ENCODE data around the gene POLA1.

DNA sequence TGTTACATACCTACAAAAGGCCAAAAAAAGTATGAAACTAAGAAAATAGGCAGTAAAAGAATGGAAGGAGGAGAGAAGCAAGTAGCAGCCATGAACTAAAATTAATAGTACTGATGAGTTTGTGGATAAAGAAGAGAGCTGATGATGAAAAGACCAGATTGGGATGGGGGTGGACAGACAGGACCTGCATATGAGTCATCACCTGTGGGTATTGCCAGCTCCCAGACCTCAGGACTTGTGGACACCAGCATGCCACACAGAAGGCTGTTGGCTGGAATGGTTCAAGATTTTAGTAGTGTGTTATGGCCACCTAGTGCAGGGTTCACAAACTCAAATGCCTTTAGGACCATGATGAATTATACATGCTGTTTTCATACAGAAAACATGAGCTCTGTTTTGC is 263.1 kb downstream of the POLA1 start:
- TF ChIP-seq ZNF274 (IDR thresholded peaks at IDR 0.05; ENCODE audit: low read depth, low read length) (no peak), SUZ12 (IDR thresholded peaks at IDR 0.05; ENCODE audit: extremely low read depth, insufficient read depth, insufficient read length) (no peak), YY1 (IDR thresholded peaks at IDR 0.05; ENCODE audit: insufficient read depth, insufficient read length) (no peak)

Measured in NT2/D1 (cell line).